Liver (tissue), 3 donors: ENCODE results near the gene CCM2L.

Experiments
- CTCF ChIP-seq: fragments of 150-350 bp; IDR thresholded peaks from 2 replicates; pipeline ENCODE4 v1.5.1; 2017; ENCODE audit warnings: improper control_type of control experiment, low read depth, low read length; ENCODE audit not compliant: missing input control
- EGR1 ChIP-seq, 2 donors: IDR thresholded peaks; 2 replicates each; pipeline ENCODE4 v1.6.1; 2016 to 2018; ENCODE audit warnings: antibody characterized with exemption in 2 of 2, low read depth in 2 of 2
- TAF1 ChIP-seq: conservative IDR thresholded peaks from 2 replicates; pipeline ENCODE4 v1.6.1; 2016; ENCODE audit warnings: antibody characterized with exemption, mild to moderate bottlenecking
- YY1 ChIP-seq: IDR thresholded peaks from 2 replicates; pipeline ENCODE4 v1.6.1; 2016; ENCODE audit warnings: antibody characterized with exemption, mild to moderate bottlenecking
- donor health status: healthy.
- donor health status: healthy.

GRCh38 chr20:32024683-32025295 lies 14.6 kb downstream of the CCM2L start:
- TF ChIP-seq TAF1 = no peak
- TF ChIP-seq CTCF = no peak
- no peak for TF ChIP-seq EGR1 (IDR thresholded peaks at IDR 0.05; ENCODE audit: low read depth in 2 of 2)
- no peak for TF ChIP-seq YY1
